NCI-H1417 (cell line): ENCODE measurements around the gene DST.
"Not testable (repeated sequence)": the region's sequence is repeated elsewhere in the genome, so short reads cannot be mapped to it uniquely, and the experiment has no call there.

Experiments used
- DNase-seq, 3 experiments: peaks; one replicate each; lab custom pipeline; 2025; lab: John Stamatoyannopoulos, UW

DST gene

GRCh38 chr6:56516003-56516402, 126.7 kb downstream of the DST start:
- DNase-seq, result no peak

DNA sequence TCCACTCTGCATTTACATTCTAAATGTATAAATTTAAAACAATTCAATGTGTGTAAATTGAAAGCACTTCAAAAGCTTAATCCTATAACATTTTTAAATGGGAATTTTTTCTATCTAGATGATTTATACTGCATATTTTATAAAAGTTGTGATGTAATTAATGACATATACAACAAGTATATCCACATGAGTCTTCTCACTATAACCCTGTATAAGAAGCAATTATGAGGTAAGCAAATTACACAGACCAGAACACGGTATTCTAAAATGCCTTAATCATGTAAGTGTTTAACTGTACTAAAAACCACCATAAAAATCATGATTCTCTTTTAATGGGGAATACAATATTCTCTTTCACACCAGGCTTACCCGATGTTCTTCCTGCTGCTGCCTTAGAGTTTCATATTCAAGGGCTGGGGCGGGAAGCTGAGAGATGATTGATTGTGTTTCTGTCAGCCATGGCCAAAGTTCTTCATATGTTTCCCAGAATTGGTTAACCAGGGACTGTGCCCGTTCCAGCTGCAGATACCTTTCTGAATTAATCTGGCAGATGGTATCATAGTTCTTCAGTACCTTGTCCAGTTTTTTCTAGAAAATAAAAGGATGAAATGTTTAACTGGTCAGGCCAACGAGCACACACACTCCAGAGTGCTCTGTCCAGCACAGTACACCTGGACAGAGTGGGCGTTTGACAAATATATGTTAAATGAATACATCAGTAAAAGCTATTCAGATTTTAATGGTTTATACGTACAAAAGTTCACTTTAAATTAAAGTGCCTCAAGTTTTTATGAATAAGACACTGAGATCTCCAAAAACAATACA, 127.4 kb downstream of the DST start:
- DNase-seq, result peak; percentile 37 to 83 (median 50)

DNA sequence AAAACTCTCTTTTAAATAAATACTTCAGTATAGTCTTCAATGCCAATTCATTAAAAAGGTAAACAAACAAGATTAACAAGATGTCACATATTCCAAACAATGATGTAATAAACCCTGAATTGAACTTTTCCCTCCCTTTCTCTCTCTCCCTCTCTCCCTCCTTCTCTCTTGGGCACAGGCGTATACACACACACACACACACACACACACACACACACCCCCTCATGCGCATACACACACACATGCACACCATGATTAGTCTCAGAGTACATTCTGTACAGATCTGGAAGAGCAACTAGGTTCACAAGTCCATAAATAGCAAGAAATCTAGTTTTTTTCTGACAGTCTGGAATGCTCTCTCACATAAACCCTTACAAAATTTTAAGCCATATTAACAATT, 128.3 kb downstream of the DST start:
- DNase-seq, result no peak

DNA sequence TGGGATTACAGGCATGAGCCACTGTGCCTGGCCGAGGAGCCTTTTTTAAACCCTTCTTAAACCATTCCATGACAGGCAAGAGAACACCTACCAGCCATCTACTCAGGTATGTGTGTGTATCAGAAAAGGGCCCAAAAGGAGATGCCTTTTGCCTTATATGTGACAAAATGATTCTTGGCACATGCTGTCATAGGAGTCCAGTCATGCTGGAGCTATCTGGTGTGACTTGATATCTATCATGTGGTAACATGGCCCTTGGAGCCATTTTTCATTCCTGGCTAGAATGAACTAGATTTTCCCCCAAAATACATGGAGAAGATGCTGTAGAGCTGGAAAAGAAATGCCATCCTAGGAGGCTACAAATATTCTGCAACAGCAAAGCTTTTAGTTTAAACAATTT, 129.1 kb downstream of the DST start:
- DNase-seq, result no peak

- DNase-seq, result no peak
Observed at GRCh38 chr6:56511591-56511990, 131.1 kb downstream of the DST start.

DNA sequence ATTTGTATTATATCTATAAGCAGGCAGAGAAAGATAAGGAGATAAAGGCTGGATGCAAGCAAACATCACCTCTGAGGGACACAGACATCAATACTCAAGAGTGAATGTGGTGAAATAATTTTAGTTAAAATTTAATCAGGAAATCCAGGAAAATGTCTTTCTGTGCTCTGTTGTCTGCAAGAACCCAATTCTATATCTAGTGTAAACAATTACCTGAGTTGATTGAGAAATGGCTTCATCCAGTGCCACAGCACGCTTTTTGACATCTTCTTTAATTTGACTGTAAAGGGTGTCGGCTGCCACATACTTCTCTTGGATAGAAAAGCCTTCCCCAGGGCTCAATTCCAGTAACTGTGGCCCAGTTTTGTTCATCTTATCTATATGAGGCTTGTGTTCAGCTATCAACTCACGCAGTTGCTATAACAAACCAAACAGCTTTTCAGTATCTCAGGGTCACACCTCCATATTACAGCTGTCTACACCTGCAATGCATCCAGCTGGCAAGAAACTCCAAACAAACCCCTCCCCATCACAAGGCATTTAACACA, 131.6 kb downstream of the DST start:
- peak in 2 of 3 experiments; percentile 33 to 66 for DNase-seq

- no peak for DNase-seq
Observed at GRCh38 chr6:56509031-56509430, 133.7 kb downstream of the DST start.

DNA sequence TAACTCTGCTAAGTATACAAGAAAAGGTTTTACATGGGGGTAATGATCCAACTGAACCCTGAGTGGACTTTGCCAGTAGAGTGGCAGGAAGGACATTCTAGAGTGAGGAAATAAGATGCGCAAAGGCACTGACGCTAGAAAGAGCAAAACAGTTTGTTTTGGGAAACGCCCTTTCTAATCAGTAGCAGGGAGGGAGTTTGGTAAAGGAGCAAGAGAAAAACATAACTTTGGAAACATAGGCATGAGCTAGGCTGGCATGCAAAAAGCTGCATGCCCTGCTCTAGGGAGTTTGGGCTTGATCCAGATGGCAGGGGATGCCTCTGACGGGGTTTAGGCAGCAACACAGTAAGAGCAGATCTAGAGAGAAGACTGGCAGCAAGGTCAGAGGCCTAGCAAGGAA, 135.2 kb downstream of the DST start:
- no peak for DNase-seq

DNA sequence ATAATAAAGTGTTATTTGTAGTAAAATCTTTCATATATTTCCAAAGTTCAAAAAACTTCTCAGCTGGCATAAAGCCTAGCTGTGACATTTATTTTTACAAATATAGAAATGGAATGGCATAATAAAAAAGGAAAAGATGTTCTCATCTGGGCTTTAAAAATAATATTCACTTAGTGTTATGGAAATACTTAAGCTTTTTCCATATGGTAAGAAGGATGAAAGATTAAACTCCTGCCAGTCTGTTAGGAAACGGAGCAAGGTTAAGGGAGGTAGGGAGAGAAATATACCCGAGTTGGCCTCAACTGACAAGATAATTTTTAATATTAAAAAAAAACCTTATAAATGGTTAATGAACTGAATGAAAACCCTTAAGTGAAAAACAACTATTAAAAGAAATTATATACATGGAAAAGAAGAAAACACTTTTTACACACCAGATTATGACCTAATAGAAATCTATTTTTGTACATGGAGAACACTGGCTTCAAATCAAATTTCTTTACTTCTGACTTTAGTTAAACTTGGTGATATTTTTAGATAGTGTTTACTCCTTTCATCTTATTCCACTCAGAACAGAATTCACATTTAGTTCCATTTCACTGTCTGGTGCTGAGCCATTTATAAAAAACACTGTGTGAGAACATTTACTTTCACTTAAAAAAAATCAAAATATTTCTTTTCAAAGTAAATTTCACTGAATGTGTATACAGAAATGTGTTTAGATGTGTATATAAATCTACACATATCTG, 137.0 kb downstream of the DST start:
- no peak for DNase-seq

DNA sequence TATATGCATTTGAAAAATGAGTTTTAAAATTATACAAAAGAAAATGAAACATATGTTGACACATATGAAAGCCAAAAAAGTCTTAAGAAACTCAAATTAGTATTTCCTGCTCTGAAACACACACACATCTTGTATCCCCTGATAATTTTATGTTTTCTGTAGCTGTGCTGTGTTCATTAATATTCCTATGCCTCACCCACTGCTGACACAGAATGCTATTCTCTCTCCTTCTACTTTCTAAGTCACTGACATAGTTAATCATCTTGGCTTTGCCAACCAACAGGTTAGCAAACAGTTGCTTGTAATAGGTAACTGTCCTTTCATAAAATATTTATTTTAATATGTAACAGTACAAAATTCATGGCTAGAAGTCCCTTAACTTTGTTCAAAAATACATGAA, 140.7 kb downstream of the DST start:
- DNase-seq, result no peak

GRCh38 chr6:56499095-56499494, 143.6 kb downstream of the DST start:
- DNase-seq, result no peak

DNA sequence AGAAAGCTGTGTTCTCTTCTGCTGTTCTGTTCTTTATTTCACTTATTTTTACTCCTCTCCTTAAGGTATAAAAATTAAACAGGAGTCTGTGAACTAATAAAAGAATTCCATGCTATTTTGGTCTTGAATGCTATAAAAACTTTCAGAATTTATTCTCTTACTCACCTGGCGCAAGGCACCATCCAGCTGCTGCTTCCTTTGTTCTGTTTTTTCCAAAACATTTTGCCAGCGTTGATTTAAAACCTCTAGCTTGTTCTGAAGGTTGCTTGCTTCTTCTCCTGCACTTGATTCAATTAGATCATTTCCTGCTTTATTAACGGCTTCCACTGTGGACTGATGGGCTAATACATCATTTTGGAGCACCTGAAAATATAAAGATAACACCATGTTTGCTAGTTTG, 145.0 kb downstream of the DST start:
- peak in 1 of 3 experiments; percentile 24 for DNase-seq

DNA sequence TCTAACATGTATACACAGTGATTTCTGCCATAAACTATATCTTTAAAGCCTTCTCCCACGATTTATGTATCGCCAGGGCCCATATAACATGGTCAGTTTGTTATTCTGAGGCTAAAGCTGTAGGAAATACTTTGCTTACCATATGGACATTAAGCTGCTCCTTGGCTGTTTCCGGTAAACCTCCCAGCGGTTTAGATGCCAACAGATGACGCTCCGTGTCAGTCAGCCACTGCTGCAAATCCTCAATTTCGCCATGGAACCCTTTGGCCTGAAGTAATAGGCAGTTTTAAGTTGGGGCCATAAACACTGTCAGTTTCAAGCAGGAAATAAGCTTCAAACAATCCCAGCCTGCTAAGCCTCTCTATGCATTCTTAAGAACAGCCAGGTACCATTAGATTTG, 145.4 kb downstream of the DST start:
- DNase-seq, result no peak

- not testable (repeated sequence) for DNase-seq
Observed at GRCh38 chr6:56496650-56497049, 146.0 kb downstream of the DST start.

DNA sequence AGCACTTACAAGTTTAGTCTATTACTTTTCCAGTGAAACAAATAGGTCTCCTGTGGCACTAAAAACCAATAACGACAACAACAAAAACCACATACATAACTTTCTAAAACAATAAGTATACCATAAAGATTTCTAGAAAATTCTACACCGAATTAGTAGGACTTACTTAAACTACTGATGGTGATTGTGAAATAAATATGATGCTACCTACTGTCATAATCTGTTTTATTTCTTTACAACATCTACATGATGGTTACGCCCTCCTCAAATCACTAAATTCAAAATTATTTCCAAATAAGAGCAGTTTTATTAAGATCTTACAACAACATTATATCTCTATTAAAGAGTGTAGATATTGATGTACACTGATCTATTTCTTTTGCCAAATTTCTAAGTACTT, 147.0 kb downstream of the DST start:
- no peak for DNase-seq

DNA sequence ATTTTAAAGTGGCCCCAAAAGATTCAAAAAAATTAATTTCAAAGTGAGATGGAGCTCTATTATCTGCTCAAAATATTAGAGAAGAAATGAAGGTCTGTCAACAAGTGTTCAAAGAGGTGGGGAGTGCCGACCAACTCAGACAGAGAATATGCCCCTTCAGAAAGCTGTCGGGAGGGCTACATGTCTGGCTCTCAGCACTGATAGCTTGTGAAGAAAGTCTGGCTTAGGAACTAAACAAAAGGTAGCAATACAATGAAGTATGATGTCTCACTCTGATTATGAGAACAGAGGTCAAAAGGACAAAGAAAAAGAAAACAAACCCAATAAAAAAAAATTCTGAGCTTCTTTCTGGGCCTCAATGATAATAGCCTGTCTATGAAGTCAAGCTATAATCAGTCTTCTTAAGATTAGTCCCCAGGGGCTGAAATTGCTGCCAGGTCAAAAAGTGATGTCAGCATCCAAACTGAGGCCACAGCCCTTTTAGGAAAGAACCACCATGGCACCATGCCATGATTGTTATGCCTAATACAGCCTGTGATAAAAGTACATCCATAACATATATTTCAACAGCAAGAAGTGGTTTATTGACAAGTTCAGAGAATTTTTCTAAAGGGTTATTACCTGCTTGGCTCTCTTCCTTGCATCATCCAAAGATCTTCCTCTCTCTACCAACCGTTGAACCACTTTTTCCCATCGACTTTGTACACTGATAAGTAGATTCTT, 150.9 kb downstream of the DST start:
- DNase-seq, result peak in 1 of 3 experiments; percentile 20

- no peak for DNase-seq
Observed at GRCh38 chr6:56490993-56491392, 151.7 kb downstream of the DST start.

GRCh38 chr6:56489559-56489958, 153.1 kb downstream of the DST start:
- no peak for DNase-seq

DNA sequence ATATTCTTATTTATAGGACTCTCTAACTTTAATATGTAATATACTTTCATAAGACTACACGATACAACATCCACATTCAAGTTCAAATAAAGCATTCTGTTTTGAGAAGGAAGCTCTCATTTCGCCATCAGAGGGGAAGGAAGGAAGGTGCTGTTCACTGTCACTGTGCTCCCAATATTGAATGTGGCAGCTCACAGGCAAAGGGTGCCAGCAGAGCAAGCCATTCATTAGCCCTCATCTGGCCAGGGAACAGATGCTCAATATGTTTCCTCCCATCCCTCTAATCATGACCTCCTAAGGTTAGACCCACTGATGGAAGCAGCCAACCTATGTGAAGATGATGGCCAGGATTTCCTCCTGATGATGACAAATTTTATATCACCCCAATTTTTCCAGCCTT, 154.4 kb downstream of the DST start:
- DNase-seq, result no peak

- DNase-seq, result no peak
Observed at GRCh38 chr6:56486681-56487080, 156.0 kb downstream of the DST start.

- no peak for DNase-seq
Observed at GRCh38 chr6:56484669-56485068, 158.0 kb downstream of the DST start.

- DNase-seq, result no peak
Observed at GRCh38 chr6:56483929-56484328, 158.8 kb downstream of the DST start.
